GM18870 (cell line): ENCODE measurements around the gene HORMAD2.

Source experiments
- ATAC-seq: cut with Tn5 transposase; IDR thresholded peaks from one replicate; pipeline ENCODE4 v1.9.1; 2021; ENCODE audit warnings: moderate library complexity; ENCODE audit not compliant: unreplicated experiment

Gene HORMAD2

DNA sequence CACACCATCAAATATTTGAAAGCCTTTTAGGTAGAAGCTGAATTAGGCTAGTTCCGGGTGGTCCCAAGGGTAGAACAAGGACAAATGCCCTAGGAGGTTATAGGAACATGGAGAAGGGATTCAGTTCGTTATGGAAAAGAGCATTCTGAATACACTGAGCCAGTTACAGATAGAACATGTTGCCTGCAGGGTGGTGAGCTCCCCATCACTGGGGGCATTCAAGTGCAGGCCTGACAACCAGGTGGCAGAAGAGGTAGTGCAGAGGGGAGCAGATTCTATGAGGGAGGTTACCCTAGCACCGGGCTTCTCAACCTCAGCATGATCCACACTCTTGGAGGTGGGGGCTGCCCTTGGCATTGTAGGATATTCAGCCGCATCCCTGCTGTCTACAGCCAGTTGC is 142.1 kb downstream of the HORMAD2 start:
- no peak for ATAC-seq

DNA sequence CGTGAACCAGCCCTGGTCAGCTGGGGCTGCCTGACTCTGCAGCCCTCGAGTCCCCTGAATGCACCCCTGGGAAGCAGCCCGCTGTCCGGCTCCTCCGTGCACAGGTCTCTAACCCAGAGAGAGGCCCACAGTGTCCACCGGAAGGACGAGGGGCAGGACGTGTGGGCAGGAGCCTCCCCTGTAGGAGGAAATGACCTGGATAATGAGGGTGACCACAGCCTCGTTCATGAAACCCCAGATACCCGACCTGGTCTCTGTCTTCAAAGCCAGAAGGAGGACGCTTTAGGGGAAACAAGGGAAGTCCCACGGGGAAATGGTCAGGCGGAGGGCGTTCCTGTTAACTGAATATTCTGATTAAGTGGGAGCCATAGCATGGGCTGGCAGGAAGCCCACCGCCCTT is 143.0 kb downstream of the HORMAD2 start:
- ATAC-seq = no peak

DNA sequence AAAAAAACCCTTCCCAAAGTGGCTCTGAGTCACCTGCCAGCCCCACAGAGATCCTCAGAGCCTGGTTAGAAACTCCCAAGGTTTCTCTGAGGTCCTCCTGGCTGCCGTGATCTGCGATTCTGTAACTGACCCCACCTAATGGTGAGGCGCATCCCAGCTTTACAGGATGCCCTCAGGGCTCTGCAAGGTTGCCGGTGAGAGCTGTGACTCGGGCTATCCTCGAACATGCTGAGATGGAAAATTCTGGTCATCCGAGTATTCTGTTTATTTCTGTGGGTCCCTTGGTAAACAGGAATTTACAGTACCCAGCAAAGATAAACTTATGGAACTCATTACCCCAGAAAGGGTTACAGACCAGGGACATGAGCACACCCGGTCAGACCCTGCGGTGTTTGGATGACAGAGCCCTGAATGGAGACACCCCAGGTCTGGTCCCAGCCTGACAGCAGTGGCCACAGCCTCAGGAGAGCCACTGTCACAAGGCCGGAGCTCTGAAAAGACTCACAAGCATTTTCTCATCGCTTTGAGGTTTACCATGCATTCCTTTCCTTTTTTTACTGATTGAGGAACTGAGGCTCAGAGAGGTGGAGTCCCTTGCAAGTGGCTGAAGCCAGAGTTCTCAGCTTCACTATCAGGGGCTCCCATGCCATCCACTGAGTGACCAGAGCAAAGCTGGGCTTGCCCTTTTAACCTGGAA is 144.0 kb downstream of the HORMAD2 start:
- ATAC-seq = no peak

DNA sequence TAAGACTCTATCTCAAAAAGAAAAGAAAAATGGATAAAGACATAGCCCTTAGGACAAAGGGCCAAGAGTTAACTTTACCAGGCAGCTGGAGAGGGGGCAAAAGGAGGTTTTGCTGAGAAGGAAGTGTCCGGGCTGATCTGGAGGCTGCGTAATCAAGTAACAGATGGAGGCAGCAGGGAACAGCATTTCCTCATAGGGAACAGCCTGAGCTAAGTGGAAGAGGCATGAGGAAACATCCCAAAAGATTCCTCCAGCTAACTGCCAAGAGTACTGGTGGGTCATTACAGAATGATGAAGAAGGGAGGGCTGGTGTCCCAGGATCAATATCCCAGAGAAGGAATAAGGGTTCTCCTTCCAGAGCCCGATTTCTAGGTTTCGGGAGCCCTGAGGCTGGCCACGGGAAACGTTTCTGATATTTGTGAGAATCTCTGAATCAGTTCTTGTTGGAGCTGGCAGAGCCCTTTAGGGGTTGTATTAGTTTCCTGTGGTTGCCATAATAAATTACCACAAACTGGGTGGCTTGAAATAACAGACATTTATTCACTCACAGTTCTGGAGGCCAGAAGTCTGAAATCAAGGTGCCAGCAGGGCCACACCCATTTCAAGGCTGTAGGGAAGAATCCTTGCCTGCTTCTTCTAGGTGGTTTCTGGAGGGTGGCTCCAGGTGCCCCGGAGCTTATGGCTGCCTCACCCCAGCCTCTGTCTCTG is 145.1 kb downstream of the HORMAD2 start:
- no peak for ATAC-seq

DNA sequence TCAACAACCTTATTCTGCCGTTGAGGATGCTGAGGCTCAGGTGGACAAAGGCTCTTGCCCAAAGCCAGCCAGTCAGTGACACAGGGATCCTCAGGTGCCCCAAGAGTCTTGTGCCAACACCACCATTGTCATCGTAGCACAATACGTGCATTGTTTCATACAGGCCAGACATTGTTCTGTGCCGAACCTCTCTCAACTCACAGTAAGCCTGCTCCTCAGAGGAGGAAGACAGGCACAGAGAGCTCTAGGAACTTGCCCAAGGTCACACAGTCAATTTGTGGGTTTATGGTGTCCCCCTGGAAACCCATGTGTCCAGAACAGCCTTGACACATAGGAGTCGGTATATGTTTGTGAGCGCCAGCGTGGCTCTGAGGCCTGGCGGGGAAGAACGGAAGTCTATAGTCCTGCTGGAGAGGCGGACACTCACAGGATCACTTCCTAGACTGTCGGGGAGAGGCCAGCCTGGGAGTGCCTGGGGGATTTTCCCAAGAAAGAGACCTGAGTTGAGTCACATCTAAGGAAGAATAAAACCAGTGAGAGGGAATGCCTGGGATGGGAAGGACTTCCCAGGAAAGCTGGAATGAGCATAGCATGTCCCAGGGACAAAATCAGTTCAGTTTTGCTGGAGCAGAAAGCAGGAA is 146.0 kb downstream of the HORMAD2 start:
- no peak for ATAC-seq
